Keratinocyte (primary cell): ENCODE measurements around the gene HK2.

Experiments used
- CTCF ChIP-seq, 3 experiments: IDR thresholded peaks in 1 of 3; conservative IDR thresholded peaks in 1 of 3; optimal IDR thresholded peaks in 1 of 3; 2 replicates in 2 of 3; 3 replicates in 1 of 3; pipeline versions ENCODE3 to v1.5.1; 2011; ENCODE audit warnings: low read length in 3 of 3, mild to moderate bottlenecking in 3 of 3, moderate library complexity in 2 of 3, control low read depth in 1 of 3, inconsistent platforms in 1 of 3; ENCODE audit not compliant: insufficient read depth in 2 of 3; ENCODE audit errors: extremely low read depth in 1 of 3
- EZH2 ChIP-seq: IDR thresholded peaks from one replicate; pipeline ENCODE4 v1.6.1; 2012; ENCODE audit warnings: inconsistent platforms, mild to moderate bottlenecking, low read length, moderate library complexity

- no peak for TF ChIP-seq CTCF (optimal IDR thresholded peaks at IDR 0.05 in 1 of 3, IDR thresholded peaks at IDR 0.05 in 1 of 3, conservative IDR thresholded peaks at IDR 0.05 in 1 of 3; ENCODE audit: extremely low read depth in 1 of 3, insufficient read depth in 2 of 3, low read length in 3 of 3)
- TF ChIP-seq EZH2 = no peak
These were observed 10.8 kb downstream of the HK2 start for GRCh38 chr2:74844752-74845151.
